HG03457 (cell line): ENCODE measurements around the gene ARID1B.

ENCODE experiments used
- ATAC-seq: cut with Tn5 transposase; IDR thresholded peaks from one replicate; pipeline ENCODE4 v1.9.1; 2021; ENCODE audit warnings: moderate number of reproducible peaks; ENCODE audit not compliant: unreplicated experiment

Gene ARID1B

DNA sequence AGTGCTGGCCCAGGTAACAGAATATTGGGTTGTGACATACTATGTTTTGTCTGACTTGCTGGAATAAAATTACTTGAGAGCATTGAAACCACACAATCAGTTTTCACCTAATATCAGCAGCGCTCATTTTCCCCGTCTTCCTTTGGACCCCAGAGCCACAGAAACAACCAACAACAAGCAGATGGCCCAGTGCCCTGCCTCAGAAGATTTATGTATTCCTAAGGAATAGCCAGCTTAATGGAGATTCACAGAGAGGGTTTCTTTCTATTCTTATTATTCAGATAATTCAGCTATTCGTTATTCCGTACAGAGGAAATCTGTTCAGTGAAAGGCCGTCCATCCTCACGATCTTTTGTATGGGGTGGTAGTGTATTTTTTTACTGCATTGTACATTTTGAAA lies 391.3 kb downstream of the ARID1B start:
- ATAC-seq, result no peak

GRCh38 chr6:157169226-157169625 lies 392.0 kb downstream of the ARID1B start:
- no peak for ATAC-seq

DNA sequence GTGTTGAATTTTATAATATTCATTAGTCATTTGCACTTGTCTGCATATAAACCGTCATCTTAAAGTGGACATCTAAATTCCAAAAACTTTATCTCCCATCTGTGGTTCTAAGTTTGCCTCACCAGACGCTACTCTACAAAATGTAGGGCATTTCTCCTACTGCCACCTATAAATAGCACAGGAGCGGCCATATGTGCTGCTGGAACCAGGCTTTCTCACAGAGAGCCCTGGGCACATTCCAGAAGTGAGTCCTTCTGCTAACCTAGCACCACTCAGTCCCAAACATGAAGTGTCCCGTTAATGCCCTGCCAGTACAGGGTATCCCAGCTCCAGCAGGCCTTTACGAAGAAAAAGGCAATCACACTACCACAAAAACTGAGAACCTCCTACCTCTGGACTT lies 392.5 kb downstream of the ARID1B start:
- ATAC-seq, result no peak

DNA sequence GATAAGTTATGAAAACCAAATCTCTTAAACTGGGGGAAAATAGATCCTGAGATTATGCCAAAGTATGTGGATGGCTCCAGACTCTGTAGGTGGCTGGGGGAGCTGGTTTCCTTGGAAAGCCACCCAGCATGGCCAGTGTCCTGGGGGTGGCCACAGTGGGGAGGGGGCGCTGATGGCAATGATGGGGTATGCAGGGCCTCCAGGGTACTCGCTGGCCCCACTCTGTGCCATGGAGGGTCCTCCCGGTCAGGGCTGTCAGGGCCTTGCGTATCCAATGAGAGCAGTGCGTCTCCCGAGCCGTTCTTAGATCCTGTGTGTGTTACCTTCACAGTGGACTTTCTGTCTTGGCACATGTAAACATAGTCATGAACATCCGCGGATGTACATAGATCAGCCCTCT lies 393.4 kb downstream of the ARID1B start:
- ATAC-seq, result no peak

DNA sequence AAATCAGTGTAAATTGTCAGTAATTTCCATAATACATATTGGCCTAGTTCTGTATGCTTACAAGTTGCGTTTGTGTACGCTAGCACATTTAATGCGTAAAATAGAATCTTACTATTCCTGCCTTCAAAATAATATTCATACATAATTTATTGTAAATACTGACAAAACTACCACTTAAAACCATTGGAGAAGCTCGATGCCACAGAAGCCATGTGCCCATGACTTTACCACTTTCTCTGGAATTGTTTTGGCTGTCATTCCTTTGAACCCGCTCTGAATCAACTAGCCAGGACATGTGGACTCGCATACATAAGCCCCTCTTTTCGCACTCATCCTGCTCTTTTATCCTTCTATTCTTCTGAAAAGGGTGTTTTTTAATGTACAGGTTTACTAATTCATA lies 394.6 kb downstream of the ARID1B start:
- no peak for ATAC-seq

- no peak for ATAC-seq
These were observed 395.1 kb downstream of the ARID1B start for GRCh38 chr6:157172231-157172701.

GRCh38 chr6:157172830-157173536 lies 395.8 kb downstream of the ARID1B start:
- no peak for ATAC-seq

- ATAC-seq, result no peak
These were observed 396.6 kb downstream of the ARID1B start for GRCh38 chr6:157173776-157174175.

- no peak for ATAC-seq
These were observed 397.6 kb downstream of the ARID1B start for GRCh38 chr6:157174731-157175130.

DNA sequence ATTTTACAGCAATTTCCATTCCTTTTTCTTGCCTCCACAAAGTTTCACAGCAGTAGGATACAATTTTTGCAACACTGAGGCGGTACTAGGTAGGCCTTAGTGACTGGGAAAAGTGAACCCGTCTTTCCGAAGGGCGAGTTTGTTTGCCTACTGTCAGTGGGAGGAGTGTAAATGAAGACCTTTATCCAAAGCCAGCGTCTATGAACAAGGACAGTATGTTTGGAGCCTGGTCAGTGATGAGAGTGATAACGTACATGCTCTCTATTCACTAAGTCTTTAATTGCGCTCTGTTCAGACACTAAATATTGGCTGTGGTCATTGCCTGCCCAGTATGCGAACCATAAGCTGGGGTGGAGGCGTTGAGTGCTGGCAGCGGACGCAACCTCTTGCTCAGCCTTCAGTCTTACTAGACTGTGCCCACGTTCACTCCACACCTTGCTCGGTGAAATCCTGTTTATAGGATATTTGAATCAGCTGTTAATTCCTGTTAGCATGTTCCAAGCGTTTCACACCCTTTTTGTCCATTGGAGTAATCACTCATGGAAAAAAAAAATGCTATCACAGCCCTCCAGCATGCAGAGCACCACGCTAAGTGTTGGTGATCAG lies 400.7 kb downstream of the ARID1B start:
- ATAC-seq, result no peak

DNA sequence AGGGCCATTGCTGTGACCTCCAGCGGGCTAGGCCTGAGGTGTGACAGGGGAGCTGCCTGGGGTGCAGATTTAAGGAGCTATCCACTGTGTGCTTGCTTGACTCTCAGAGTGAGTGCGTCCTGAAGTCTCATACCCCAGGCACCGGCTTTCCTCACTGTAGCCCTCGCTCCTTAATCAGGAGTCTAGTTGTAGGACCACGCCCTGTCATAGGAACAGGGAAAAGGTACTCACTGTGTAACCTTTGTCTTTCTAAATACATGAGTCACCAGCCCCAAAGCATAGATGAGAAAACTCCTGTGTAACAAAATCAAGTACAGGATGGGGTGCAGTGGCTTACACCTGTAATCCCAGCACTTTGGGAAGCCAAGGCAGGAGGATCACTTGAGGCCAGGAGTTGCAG lies 404.5 kb downstream of the ARID1B start:
- no peak for ATAC-seq

DNA sequence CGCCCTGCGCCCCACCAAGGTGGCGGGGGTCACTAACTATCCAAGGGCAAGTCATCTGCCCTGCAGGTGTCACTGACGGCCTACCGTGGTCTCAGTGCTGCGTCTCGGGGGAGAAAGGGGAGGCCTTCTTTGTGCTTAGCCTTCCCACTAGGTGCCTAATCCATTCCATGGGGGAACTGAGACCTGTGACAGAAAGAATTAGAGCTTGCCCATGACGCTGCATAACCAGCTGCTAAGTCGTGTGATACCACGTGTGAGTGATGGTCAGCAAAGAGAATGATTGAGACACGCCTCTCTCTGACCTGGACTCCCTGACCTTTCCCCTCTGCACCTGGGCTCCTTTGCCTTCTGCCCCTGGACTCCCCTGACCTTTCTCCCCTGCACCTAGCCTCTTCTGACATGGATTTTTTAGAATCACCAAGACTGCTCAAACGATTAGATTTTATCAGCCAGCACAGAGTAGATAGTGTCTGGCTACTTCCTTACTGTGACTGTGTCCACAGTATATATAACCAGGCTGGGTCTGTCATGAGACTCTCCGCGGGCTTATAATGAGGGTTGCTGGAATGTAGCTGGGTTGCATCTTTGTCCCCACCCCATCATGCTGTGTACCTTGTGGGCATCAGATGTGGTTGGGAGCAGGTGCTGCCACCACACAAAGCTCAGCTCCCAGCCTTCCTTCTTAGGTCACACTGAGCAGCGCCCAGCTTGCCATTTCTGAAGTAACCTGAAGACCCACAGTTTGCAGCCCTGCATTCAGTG lies 405.5 kb downstream of the ARID1B start:
- ATAC-seq, result no peak

GRCh38 chr6:157184202-157185015 lies 407.2 kb downstream of the ARID1B start:
- no peak for ATAC-seq

DNA sequence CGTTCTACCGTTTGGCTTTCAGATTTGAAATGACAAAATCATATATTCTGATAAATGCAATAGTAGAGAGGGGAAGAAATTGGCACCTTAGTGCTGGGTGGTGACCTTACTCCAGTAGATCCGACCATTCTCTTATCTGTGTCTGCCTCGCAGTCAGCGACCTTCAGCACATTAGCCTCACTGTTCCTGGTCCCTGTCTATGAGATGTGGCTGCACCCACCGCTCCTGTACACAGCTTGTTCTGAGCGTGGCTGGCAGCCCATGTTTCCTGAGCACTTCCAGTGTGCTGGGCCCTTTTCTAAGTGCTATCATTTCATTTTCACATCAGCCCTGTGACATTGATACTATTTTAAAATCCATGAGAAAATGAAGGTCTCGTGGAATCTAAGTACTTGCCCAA lies 408.0 kb downstream of the ARID1B start:
- no peak for ATAC-seq

DNA sequence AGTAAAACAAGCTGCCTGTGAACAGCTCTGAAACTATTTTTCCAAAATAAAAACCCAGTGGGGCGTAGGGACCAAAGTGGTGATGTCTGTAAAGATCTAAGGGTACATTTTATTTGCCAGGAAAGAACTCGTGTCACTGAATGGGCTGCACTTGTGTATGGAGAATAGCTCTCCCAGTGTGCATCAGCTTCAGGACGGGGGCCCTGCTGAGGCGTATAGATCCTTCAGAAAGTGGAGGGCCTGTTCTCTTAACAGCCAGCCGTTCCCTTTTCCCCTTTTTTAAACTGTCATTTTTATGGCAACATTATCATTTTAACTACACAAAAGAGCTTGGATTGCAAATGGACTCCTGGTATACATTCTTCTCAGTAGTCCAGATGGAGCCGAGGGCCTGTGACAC lies 408.8 kb downstream of the ARID1B start:
- ATAC-seq, result no peak

DNA sequence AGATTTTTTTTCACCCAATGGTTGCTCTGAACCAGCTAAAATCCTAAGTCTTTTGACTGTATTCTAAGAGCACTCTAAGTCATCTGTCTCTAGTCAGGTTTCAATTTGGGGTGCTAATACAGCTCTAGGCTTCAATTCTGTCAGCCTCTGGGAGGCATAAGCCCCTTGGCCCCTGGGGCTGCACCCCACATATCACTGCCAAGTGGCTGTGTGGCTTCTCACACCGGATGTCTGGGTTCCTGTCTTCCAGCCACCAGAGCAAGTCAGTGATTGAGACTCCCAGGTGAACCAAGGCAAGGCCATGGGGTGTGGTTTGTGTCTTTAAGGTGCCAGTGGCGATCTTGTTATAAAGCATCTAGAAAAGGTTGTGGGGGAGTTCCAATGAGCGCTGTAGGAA lies 409.6 kb downstream of the ARID1B start:
- ATAC-seq, result no peak

- no peak for ATAC-seq
These were observed 410.3 kb downstream of the ARID1B start for GRCh38 chr6:157187182-157188083.

- ATAC-seq, result no peak
These were observed 411.0 kb downstream of the ARID1B start for GRCh38 chr6:157188213-157188612.

GRCh38 chr6:157193443-157193996 lies 416.3 kb downstream of the ARID1B start:
- ATAC-seq, result no peak

DNA sequence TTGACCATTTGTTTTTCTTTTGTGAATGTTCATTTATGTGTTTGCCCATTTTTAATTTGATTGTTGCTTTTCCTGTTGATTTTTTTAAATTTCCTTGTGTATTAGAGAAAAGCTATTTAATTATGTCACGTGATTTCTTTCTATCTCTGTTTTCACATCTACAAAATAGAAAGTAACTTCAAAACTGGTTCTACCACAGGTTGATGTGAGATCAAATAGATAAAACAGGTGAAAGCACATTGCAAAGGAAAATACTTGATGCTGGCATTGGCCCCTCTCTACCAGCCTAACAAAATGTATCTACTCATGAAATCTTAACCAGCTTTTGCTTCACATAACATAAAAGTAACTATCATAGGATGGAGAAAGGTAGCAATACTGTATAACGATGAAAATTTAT lies 416.9 kb downstream of the ARID1B start:
- no peak for ATAC-seq
